Breast epithelium (tissue), 3 donors: ENCODE measurements around the gene ATP9B.

ENCODE experiments used
- CTCF ChIP-seq, 3 donors: fragments of 450-650 bp; IDR thresholded peaks; one replicate each; pipeline ENCODE4 v1.5.1; 2016 to 2017; ENCODE audit warnings: antibody characterized with exemption in 3 of 3, mild to moderate bottlenecking in 3 of 3, moderate library complexity in 3 of 3
- POLR2A ChIP-seq: fragments of 450-650 bp; IDR thresholded peaks from one replicate; pipeline ENCODE4 v1.6.1; 2016; ENCODE audit warnings: antibody characterized with exemption, mild to moderate bottlenecking, moderate library complexity
- POLR2AphosphoS5 ChIP-seq, 3 donors: sonication (generic); formaldehyde crosslinking; IDR thresholded peaks; one replicate each; pipeline ENCODE4 v1.6.1; 2017; ENCODE audit warnings: antibody characterized with exemption in 3 of 3

- TF ChIP-seq POLR2AphosphoS5 (IDR thresholded peaks at IDR 0.05), result no peak
- TF ChIP-seq CTCF (IDR thresholded peaks at IDR 0.05), result no peak
- TF ChIP-seq POLR2A, result no peak
Observed at GRCh38 chr18:79355433-79356335, 286.5 kb downstream of the ATP9B start.
